Measurements from ENCODE around the gene PLA2G4E. TPM values are rescaled to one million over a fixed set of nuclear protein-coding genes. Genes with fewer than 3 reads are reported as not detected.
A peak's percentile ranks its signal among the peaks of the same experiment; 100 is the strongest.

PLA2G4E gene
- total and polyA plus RNA-seq, 8 donors, result 0.06 to 1.2 (median 0.09) TPM

GRCh38 chr15:41985236-41986160 lies 35.3 kb downstream of the PLA2G4E start:
- ATAC-seq, result peak; percentile 23
- H3K9me3 ChIP-seq, result no peaks in the 10 kb centered on the region
- intact Hi-C loops (cut with DNase I), result loop anchor here in 1 of 2 donors (5.0 kb wide), 1 partner anchor 72 kb away; no protein-coding TSS in a partner anchor

DNA sequence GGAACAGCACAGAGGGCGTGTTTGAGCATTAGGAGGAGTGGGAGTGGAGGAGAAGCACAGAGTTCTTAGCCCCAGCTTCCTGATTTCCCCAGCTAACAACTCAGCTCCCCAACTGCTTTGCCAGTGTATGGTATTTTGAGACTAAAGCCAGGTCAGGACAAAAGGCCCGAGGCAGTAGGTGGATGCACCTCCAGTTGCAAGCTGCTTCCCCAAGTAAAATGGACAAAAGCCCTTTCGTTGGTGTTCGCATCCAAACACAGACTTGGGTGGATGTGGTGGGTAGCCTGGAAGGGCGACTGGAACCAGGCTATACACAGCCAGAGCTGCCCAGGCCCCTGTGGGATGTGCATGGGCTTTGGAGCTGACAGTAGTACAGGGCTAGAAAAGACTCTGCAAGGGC lies 36.2 kb downstream of the PLA2G4E start:
- TF ChIP-seq, protein P1, sequence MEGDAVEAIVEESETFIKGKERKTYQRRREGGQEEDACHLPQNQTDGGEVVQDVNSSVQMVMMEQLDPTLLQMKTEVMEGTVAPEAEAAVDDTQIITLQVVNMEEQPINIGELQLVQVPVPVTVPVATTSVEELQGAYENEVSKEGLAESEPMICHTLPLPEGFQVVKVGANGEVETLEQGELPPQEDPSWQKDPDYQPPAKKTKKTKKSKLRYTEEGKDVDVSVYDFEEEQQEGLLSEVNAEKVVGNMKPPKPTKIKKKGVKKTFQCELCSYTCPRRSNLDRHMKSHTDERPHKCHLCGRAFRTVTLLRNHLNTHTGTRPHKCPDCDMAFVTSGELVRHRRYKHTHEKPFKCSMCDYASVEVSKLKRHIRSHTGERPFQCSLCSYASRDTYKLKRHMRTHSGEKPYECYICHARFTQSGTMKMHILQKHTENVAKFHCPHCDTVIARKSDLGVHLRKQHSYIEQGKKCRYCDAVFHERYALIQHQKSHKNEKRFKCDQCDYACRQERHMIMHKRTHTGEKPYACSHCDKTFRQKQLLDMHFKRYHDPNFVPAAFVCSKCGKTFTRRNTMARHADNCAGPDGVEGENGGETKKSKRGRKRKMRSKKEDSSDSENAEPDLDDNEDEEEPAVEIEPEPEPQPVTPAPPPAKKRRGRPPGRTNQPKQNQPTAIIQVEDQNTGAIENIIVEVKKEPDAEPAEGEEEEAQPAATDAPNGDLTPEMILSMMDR (IDR thresholded peaks at IDR 0.05), result no peak
- ATAC-seq, result no peak
- intact Hi-C loops (cut with DNase I), result loop anchor here in 1 of 2 donors (5.0 kb wide), 1 partner anchor 73 kb away; no protein-coding TSS in a partner anchor
- Histone ChIP-seq H3K4me3 (no peak overlapping the region), H3K27me3 (no peaks in the 10 kb centered on the region), H3K9me3 (no peaks in the 10 kb centered on the region), H3K27ac (no peak overlapping the region), H3K36me3 (no peaks in the 10 kb centered on the region), H3K4me1 (peaks cover 0 to 11% of the 10 kb centered on the region in 2 donors)
- no peak for DNase-seq

More at GRCh38 chr15:41985236-41986160, 35.3 kb downstream of the PLA2G4E start:
- no peaks in the 10 kb centered on the region for H3K27me3 ChIP-seq
- DNase-seq, result peak in 2 of 4 donors; percentile 35 to 41
- peaks cover 0 to 4% of the 10 kb centered on the region in 2 donors for H3K4me1 ChIP-seq
- no peak overlapping the region for H3K4me3 ChIP-seq
- no peaks in the 10 kb centered on the region for H3K36me3 ChIP-seq
- TF ChIP-seq, protein P1 (IDR thresholded peaks at IDR 0.05), result no peak
- no peak overlapping the region for H3K27ac ChIP-seq

GRCh38 chr15:41983621-41984571 lies 36.9 kb downstream of the PLA2G4E start:
- TF ChIP-seq, protein P1 (IDR thresholded peaks at IDR 0.05), result no peak
- DNase-seq, result no peak
- intact Hi-C loops (cut with DNase I), result no loop called here
- H3K36me3 ChIP-seq, result no peaks in the 10 kb centered on the region
- ATAC-seq, result no peak
- no peak overlapping the region for H3K4me3 ChIP-seq
- peaks cover 0 to 11% of the 10 kb centered on the region in 2 donors for H3K4me1 ChIP-seq
- H3K27ac ChIP-seq, result no peak overlapping the region
- H3K27me3 ChIP-seq, result no peaks in the 10 kb centered on the region
- no peaks in the 10 kb centered on the region for H3K9me3 ChIP-seq

DNA sequence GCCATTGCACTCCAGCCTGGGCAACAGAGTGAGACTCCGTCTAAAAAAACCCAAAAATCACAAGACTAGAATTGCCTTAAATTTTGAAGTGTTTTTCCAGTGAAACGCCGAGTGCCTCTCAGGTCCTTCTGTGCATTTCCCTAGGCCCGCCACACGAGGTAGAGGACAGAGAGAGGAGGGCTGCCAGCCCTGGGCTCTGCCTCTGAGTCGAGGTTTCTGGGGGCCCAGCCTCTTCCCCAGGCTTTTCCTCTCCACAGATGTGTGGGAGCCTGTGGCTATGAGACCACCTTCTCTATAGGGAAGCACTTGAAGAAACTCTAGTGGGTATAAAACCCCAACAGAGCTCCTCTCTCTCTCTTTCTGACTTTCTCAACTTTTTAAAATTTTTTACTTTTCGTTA lies 37.6 kb downstream of the PLA2G4E start:
- TF ChIP-seq, protein P1 (IDR thresholded peaks at IDR 0.05), result no peak
- no peaks in the 10 kb centered on the region for H3K9me3 ChIP-seq
- intact Hi-C loops (cut with DNase I), result no loop called here
- H3K4me1 ChIP-seq, result peaks cover 0 to 11% of the 10 kb centered on the region in 2 donors
- no peaks in the 10 kb centered on the region for H3K36me3 ChIP-seq
- no peaks in the 10 kb centered on the region for H3K27me3 ChIP-seq
- no peak overlapping the region for H3K4me3 ChIP-seq
- DNase-seq, result no peak
- peak; percentile 11 for ATAC-seq
- H3K27ac ChIP-seq, result no peak overlapping the region
